Cardiac muscle cell (in vitro differentiated cells and primary cell): Measurements from ENCODE around the gene UBAP1. TPM values are rescaled to one million over a fixed set of nuclear protein-coding genes. Genes with fewer than 3 reads are reported as not detected.
"Not testable (repeated sequence)": the region's sequence is repeated elsewhere in the genome, so short reads cannot be mapped to it uniquely, and the experiment has no call there.

ENCODE experiments used
- DNase-seq, 2 donors: peaks; one replicate each; pipeline versions ENCODE4 v3.0.0 to v3.0.0-alpha.2; 2010 to 2017; ENCODE audit warnings: low read depth in 1 of 2, low spot score in 1 of 2
- H3K27ac ChIP-seq: fragments of 200-600 bp; sonication (generic); 2 replicates; pipeline ENCODE4 v1.5.1; 2016
- H3K27me3 ChIP-seq: fragments of 200-600 bp; sonication (generic); 2 replicates; pipeline ENCODE4 v1.6.0; 2016; ENCODE audit warnings: control low read depth
- H3K36me3 ChIP-seq: fragments of 200-600 bp; sonication (generic); 2 replicates; pipeline ENCODE4 v1.5.1; 2016; ENCODE audit warnings: control low read depth
- H3K4me1 ChIP-seq: fragments of 200-600 bp; sonication (generic); 2 replicates; pipeline ENCODE4 v1.8.1; 2017; ENCODE audit warnings: low read depth, mild to moderate bottlenecking, mixed run types
- H3K4me3 ChIP-seq: fragments of 200-600 bp; sonication (generic); 2 replicates; pipeline ENCODE4 v1.5.1; 2016; ENCODE audit warnings: mild to moderate bottlenecking
- H3K9me3 ChIP-seq: fragments of 200-600 bp; sonication (generic); 2 replicates; pipeline ENCODE4 v1.5.1; 2017; ENCODE audit warnings: low read depth, mild to moderate bottlenecking, control low read depth
- CTCF ChIP-seq: IDR thresholded peaks from 2 replicates; pipeline ENCODE4 v1.5.1; 2012; ENCODE audit warnings: low read depth, mild to moderate bottlenecking, low read length
- polyA plus RNA-seq: library from polyadenylated mRNA; unstranded; fragments of >200 nt; fragmentation: Nextera tagmentation; extraction: Ambion mirVana; gene quantifications from 2 replicates; pipeline ENCODE4 v1.2.1, GENCODE V29; 2016
- total RNA-seq: library from RNA; depleted of rRNA; stranded (reverse); fragments of >200 nt; gene quantifications from 2 replicates; pipeline ENCODE4 v1.2.3, GENCODE V29; 2016

The UBAP1 gene
- total RNA-seq (23.5 and 28.6 TPM in 2 replicates), polyA plus RNA-seq (52.3 and 60.0 TPM in 2 replicates)

GRCh38 chr9:34178436-34179212 lies at the start of gene UBAP1:
Gene UBAP1, plus strand, starts transcription at chr9:34179043. Its CDS starts 41,872 bp downstream, at chr9:34220915.
- H3K4me1 ChIP-seq: peaks cover 12% of the 10 kb centered on the region
- H3K4me3 ChIP-seq: peak within 1 kb of the TSS; percentile 70
- H3K36me3 ChIP-seq: no peaks in the 10 kb centered on the region
- H3K9me3 ChIP-seq: no peaks in the 10 kb centered on the region
- TF ChIP-seq CTCF: no peak
- peak within 1 kb of the TSS; percentile 98 for H3K27ac ChIP-seq
- no peaks in the 10 kb centered on the region for H3K27me3 ChIP-seq
- DNase-seq: peak; percentile 98 to 99

- H3K27ac ChIP-seq: no peak overlapping the region
- TF ChIP-seq CTCF: no peak
- no peaks in the 10 kb centered on the region for H3K9me3 ChIP-seq
- no peak overlapping the region for H3K4me3 ChIP-seq
- no peaks in the 10 kb centered on the region for H3K36me3 ChIP-seq
- H3K4me1 ChIP-seq: peaks cover 11% of the 10 kb centered on the region
- H3K27me3 ChIP-seq: no peaks in the 10 kb centered on the region
- DNase-seq: no peak
Measured at GRCh38 chr9:34131571-34131970, 47.3 kb upstream of the UBAP1 start.

GRCh38 chr9:34133436-34133949 lies 45.4 kb upstream of the UBAP1 start:
- no peak for DNase-seq
- H3K27ac ChIP-seq: no peak overlapping the region
- no peak for TF ChIP-seq CTCF
- no peaks in the 10 kb centered on the region for H3K4me1 ChIP-seq
- H3K4me3 ChIP-seq: no peak overlapping the region
- H3K27me3 ChIP-seq: no peaks in the 10 kb centered on the region
- no peaks in the 10 kb centered on the region for H3K36me3 ChIP-seq
- no peaks in the 10 kb centered on the region for H3K9me3 ChIP-seq

GRCh38 chr9:34134521-34134920 lies 44.3 kb upstream of the UBAP1 start:
- H3K27ac ChIP-seq: no peak overlapping the region
- no peaks in the 10 kb centered on the region for H3K9me3 ChIP-seq
- H3K27me3 ChIP-seq: no peaks in the 10 kb centered on the region
- no peaks in the 10 kb centered on the region for H3K4me1 ChIP-seq
- no peak overlapping the region for H3K4me3 ChIP-seq
- no peaks in the 10 kb centered on the region for H3K36me3 ChIP-seq
- DNase-seq: no peak
- no peak for TF ChIP-seq CTCF

- H3K9me3 ChIP-seq, H3K36me3 ChIP-seq, H3K4me1 ChIP-seq, H3K27me3 ChIP-seq, H3K27ac ChIP-seq, H3K4me3 ChIP-seq, DNase-seq: not testable (repeated sequence)
Measured at GRCh38 chr9:34138644-34139043, 40.2 kb upstream of the UBAP1 start.

GRCh38 chr9:34139477-34140146 lies 39.2 kb upstream of the UBAP1 start:
- no peaks in the 10 kb centered on the region for H3K4me1 ChIP-seq
- H3K36me3 ChIP-seq: no peaks in the 10 kb centered on the region
- H3K27me3 ChIP-seq: no peaks in the 10 kb centered on the region
- TF ChIP-seq CTCF: peak; percentile 63
- peak; percentile 28 to 98 for DNase-seq
- H3K9me3 ChIP-seq: no peaks in the 10 kb centered on the region
- H3K4me3 ChIP-seq: no peak overlapping the region
- no peak overlapping the region for H3K27ac ChIP-seq
